Vagina (tissue), 2 donors: Measurements from ENCODE around the gene ZNF483.

ENCODE experiments used
- POLR2A ChIP-seq, 2 donors: fragments of 450-650 bp; IDR thresholded peaks; one replicate each; pipeline ENCODE4 v1.6.1; 2017; ENCODE audit warnings: antibody characterized with exemption in 2 of 2, mild to moderate bottlenecking in 2 of 2, moderate library complexity in 2 of 2
- TF ChIP-seq, protein P1 (sequence below), 3 experiments: fragments of 450-650 bp in 2 of 3; fragments of 200-600 bp in 1 of 3; sonication (generic) in 1 of 3; IDR thresholded peaks; one replicate each; pipeline ENCODE4 v1.5.1; 2017 to 2019; ENCODE audit warnings: antibody characterized with exemption in 3 of 3, mild to moderate bottlenecking in 2 of 3, moderate library complexity in 2 of 3

DNA sequence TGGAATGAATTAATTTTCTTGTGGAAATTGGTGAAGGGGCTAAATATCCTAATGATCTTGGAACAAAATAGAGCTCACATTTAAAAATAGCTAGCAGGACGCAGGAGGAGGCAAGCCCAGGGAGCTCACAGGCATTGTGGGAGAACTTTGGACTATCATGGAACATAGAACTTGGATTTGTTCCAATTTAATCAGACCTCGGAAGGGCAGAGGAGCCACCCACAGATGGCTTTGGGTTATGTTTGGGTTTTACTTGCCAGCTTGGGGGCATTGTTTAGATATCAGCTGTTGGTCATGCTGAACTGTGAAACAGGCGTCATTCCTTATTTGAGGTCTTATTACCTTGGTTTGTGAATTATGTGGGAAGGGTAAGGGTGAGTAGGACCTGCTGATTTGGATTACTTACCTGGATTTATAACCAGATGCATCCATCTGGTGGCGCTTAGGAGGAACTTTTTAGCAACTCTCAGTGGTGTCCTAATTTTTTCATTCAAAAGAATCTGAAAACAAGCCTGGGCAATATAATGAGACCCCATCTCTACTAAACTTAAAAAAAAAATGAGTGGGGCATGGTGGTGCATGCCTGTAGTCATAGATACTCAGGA, 88.6 kb downstream of the ZNF483 start:
- TF ChIP-seq POLR2A (IDR thresholded peaks at IDR 0.05), result no peak
- TF ChIP-seq, protein P1, sequence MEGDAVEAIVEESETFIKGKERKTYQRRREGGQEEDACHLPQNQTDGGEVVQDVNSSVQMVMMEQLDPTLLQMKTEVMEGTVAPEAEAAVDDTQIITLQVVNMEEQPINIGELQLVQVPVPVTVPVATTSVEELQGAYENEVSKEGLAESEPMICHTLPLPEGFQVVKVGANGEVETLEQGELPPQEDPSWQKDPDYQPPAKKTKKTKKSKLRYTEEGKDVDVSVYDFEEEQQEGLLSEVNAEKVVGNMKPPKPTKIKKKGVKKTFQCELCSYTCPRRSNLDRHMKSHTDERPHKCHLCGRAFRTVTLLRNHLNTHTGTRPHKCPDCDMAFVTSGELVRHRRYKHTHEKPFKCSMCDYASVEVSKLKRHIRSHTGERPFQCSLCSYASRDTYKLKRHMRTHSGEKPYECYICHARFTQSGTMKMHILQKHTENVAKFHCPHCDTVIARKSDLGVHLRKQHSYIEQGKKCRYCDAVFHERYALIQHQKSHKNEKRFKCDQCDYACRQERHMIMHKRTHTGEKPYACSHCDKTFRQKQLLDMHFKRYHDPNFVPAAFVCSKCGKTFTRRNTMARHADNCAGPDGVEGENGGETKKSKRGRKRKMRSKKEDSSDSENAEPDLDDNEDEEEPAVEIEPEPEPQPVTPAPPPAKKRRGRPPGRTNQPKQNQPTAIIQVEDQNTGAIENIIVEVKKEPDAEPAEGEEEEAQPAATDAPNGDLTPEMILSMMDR (IDR thresholded peaks at IDR 0.05), result no peak
